HepG2 (cell line): Measurements from ENCODE around the gene DCUN1D3. TPM values are rescaled to one million over a fixed set of nuclear protein-coding genes. Genes with fewer than 3 reads are reported as not detected.

Source experiments
- ATAC-seq: fragments of 200-7000 bp; cut with Tn5 transposase; 3 replicates; pipeline ENCODE4 v1.9.1; 2020; ENCODE audit warnings: mild to moderate bottlenecking, moderate library complexity
- BruUV-seq: library from RNA; stranded (reverse); fragments of 400-500 nt; replicated peaks from 2 replicates; lab custom pipeline; 2021; lab: Mats Ljungman, UMichigan
- CTCF ChIA-PET: fragments of 300-600 bp; formaldehyde crosslinking; extraction: SDS; loops from one replicate; lab custom pipeline; 2021; ENCODE audit warnings: low total read pairs, inconsistent platforms, low intra/inter-chr PET ratio; lab: Yijun Ruan, JAX
- POLR2A ChIA-PET: fragments of 350-600 bp; sonication (Branson Sonifier 250); formaldehyde crosslinking; loops from one replicate; lab custom pipeline; 2020; ENCODE audit warnings: antibody characterized with exemption, inconsistent platforms; lab: Yijun Ruan, JAX
- DNase-seq: peaks from one replicate; pipeline ENCODE4 v3.0.0-alpha.2; 2015; ENCODE audit warnings: low spot score
- FAIRE-seq: peaks from 3 replicates; lab custom pipeline; 2011; peaks lifted over from hg19 to GRCh38; lab: Jason Lieb, UNC
- H2AFZ ChIP-seq: one replicate; pipeline ENCODE4 v1.6.1; 2011; ENCODE audit warnings: low read length, inconsistent platforms
- H3K27ac ChIP-seq: fragments of 300-600 bp; 3 replicates; pipeline ENCODE4 v1.8.0; 2011; ENCODE audit warnings: mixed run types, mild to moderate bottlenecking, mixed read lengths, low read length, inconsistent platforms; ENCODE audit not compliant: insufficient read depth; ENCODE audit errors: extremely low read length
- H3K27me3 ChIP-seq, 2 experiments: fragments of 200-600 bp in 1 of 2; 2 replicates in 1 of 2; 3 replicates in 1 of 2; pipeline versions ENCODE4 v1.6.0 to v1.8.0; 2011; ENCODE audit warnings: low read length in 2 of 2, mild to moderate bottlenecking in 2 of 2, moderate library complexity in 2 of 2, inconsistent platforms in 1 of 2; ENCODE audit not compliant: insufficient read depth in 2 of 2, control insufficient read depth in 1 of 2
- H3K36me3 ChIP-seq, 2 experiments: fragments of 200-600 bp in 1 of 2; replicated peaks in 1 of 2; 2 replicates in 1 of 2; 3 replicates in 1 of 2; pipeline versions ENCODE4 v1.5.1 to v1.8.0; 2011; ENCODE audit warnings: low read length in 2 of 2, inconsistent platforms in 1 of 2; ENCODE audit not compliant: insufficient read depth in 2 of 2, control insufficient read depth in 1 of 2
- H3K4me1 ChIP-seq: 2 replicates; pipeline ENCODE4 v1.5.1; 2012; ENCODE audit warnings: low read length, inconsistent platforms; ENCODE audit not compliant: insufficient read depth
- H3K4me2 ChIP-seq: 2 replicates; pipeline ENCODE4 v1.6.0; 2011; ENCODE audit warnings: low read depth, low read length, inconsistent platforms
- H3K4me3 ChIP-seq, 3 experiments: fragments of 200-600 bp in 1 of 3; sonication (generic), shearing (Covaris generic) in 1 of 3; replicated peaks in 1 of 3; 2 replicates each; pipeline ENCODE4 v1.5.1; 2011 to 2016; ENCODE audit warnings: low read length in 3 of 3, inconsistent platforms in 2 of 3, low read depth in 2 of 3, mild to moderate bottlenecking in 2 of 3, control low read depth in 1 of 3, mixed read lengths in 1 of 3; ENCODE audit not compliant: insufficient read depth in 1 of 3
- H3K79me2 ChIP-seq: one replicate; pipeline ENCODE4 v1.6.1; 2011; ENCODE audit warnings: low read length, inconsistent platforms; ENCODE audit not compliant: insufficient read depth
- H3K9ac ChIP-seq: 2 replicates; pipeline ENCODE4 v1.6.0; 2011; ENCODE audit warnings: mild to moderate bottlenecking, low read depth, low read length, inconsistent platforms; ENCODE audit not compliant: insufficient read depth
- H3K9me3 ChIP-seq: 2 replicates; pipeline ENCODE4 v1.5.1; 2012; ENCODE audit warnings: mild to moderate bottlenecking, low read length
- H4K20me1 ChIP-seq: 2 replicates; pipeline ENCODE4 v1.6.0; 2011; ENCODE audit warnings: inconsistent platforms, mild to moderate bottlenecking, low read length, moderate library complexity; ENCODE audit not compliant: insufficient read depth
- HES4 ChIP-seq: sonication (generic); formaldehyde crosslinking; IDR thresholded peaks from 2 replicates; pipeline ENCODE4 v1.9.0; 2021; ENCODE audit warnings: mild to moderate bottlenecking, missing genetic modification reagents, borderline replicate concordance
- NKX3-1 ChIP-seq: sonication (generic); formaldehyde crosslinking; IDR thresholded peaks from 2 replicates; pipeline ENCODE4 v1.5.0; 2020; ENCODE audit warnings: missing genetic modification reagents
- ONECUT2 ChIP-seq: sonication (generic); formaldehyde crosslinking; IDR thresholded peaks from 2 replicates; pipeline ENCODE4 v1.4.0; 2020; ENCODE audit warnings: missing genetic modification reagents
- SALL2 ChIP-seq: sonication (generic); formaldehyde crosslinking; IDR thresholded peaks from 2 replicates; pipeline ENCODE4 v1.8.1; 2023; ENCODE audit warnings: mild to moderate bottlenecking, missing genetic modification reagents, inconsistent platforms
- TSC22D2 ChIP-seq: sonication (generic); formaldehyde crosslinking; IDR thresholded peaks from 2 replicates; pipeline ENCODE4 v1.5.1; 2020; ENCODE audit warnings: missing genetic modification reagents, mild to moderate bottlenecking, borderline replicate concordance
- ZNF24 ChIP-seq: fragments of 450-650 bp; IDR thresholded peaks from 2 replicates; pipeline ENCODE4 v1.6.1; 2017; ENCODE audit warnings: antibody characterized with exemption, mild to moderate bottlenecking
- WGBS: methylation state at CpG from one replicate; pipeline ENCODE4 v1.1.6; 2017; ENCODE audit warnings: low lambda C conversion rate; 5-methylcytosine and 5-hydroxymethylcytosine counted together
- in situ Hi-C: cut with HindIII; loops from 2 replicates; pipeline ENCODE4 v1.10.0; 2017; ENCODE audit warnings: low pct_unique_long_range_greater_than_20kb; ENCODE audit not compliant: extremely low pct_ligation_motif_present
- intact Hi-C: fragments of 100-400 bp; cut with micrococcal nuclease; formaldehyde crosslinking; loops from one replicate; pipeline ENCODE4 v1.10.0; 2022; ENCODE audit not compliant: unreplicated experiment
- polyA plus RNA-seq, 8 experiments: library from polyadenylated mRNA; depleted of rRNA in 3 of 8; stranded (reverse) in 7 of 8; unstranded in 1 of 8; fragments of >200 nt; fragmentation: Illumina TruSeq in 4 of 8; extraction: Trizol in 4 of 8; gene quantifications; 2 replicates each; pipeline versions ENCODE4 v1.2.1 to v1.2.3, GENCODE V29; 2011 to 2016; ENCODE audit warnings: low read depth in 4 of 8, missing spikeins in 1 of 8, mixed read lengths in 1 of 8; ENCODE audit not compliant: insufficient read depth in 1 of 8
- total RNA-seq, 5 experiments: library from RNA; depleted of rRNA; stranded (reverse); fragments of >200 nt; fragmentation: Illumina TruSeq; extraction: Trizol; gene quantifications; 2 replicates each; pipeline ENCODE4 v1.2.3, GENCODE V29; 2016; ENCODE audit warnings: low read depth in 1 of 5
- TF ChIP-seq, protein P1 (sequence below): sonication (generic); formaldehyde crosslinking; IDR thresholded peaks from 2 replicates; pipeline ENCODE4 v1.9.0; 2021; ENCODE audit warnings: missing genetic modification reagents, borderline replicate concordance
- TF ChIP-seq, protein P2 (sequence below): IDR thresholded peaks from 2 replicates; pipeline ENCODE4 v1.6.1; 2016; ENCODE audit warnings: mild to moderate bottlenecking, missing biosample characterization, missing genetic modification reagents

DCUN1D3 gene
- total and polyA plus RNA-seq, 2 of the 13 experiments (the other 11 are each of a cell fraction or from before 2014, with no cell fraction given) = 5.0 to 19.3 TPM

DNA sequence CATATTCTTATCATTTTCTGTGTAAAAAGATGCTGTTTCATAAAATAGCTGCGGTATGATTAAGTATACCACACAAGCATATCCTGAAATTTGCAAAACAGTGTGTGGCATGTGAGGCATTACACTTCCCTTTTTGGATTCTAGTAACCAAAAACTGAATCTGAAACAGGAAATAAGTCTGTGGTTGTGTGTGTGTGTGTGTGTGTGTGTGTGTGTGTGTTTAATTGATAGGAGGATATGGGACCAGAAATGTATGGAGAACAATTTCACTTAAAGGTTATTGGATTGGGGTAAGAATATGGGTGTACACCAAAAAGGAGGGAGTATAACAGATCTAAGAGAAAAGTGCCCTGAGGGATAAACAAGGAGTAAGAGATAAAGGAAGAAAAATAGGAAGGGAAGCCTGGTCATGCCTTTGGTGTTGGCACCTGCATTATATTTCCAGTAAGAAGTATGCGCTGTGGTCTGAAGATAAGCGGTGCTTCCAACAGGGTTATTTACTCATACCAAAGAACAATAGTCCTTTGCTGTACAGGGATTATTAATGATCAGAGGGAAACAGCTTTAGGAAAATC lies 4.4 kb upstream of the DCUN1D3 start (continued):
- TF ChIP-seq HES4 = no peak
- TF ChIP-seq TSC22D2 (CRISPR knock-in tag) = no peak
- TF ChIP-seq SALL2 (CRISPR knock-in tag) = no peak
- TF ChIP-seq, protein P1, sequence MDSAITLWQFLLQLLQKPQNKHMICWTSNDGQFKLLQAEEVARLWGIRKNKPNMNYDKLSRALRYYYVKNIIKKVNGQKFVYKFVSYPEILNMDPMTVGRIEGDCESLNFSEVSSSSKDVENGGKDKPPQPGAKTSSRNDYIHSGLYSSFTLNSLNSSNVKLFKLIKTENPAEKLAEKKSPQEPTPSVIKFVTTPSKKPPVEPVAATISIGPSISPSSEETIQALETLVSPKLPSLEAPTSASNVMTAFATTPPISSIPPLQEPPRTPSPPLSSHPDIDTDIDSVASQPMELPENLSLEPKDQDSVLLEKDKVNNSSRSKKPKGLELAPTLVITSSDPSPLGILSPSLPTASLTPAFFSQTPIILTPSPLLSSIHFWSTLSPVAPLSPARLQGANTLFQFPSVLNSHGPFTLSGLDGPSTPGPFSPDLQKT (CRISPR knock-in tag) = no peak
- TF ChIP-seq ONECUT2 = no peak

DNA sequence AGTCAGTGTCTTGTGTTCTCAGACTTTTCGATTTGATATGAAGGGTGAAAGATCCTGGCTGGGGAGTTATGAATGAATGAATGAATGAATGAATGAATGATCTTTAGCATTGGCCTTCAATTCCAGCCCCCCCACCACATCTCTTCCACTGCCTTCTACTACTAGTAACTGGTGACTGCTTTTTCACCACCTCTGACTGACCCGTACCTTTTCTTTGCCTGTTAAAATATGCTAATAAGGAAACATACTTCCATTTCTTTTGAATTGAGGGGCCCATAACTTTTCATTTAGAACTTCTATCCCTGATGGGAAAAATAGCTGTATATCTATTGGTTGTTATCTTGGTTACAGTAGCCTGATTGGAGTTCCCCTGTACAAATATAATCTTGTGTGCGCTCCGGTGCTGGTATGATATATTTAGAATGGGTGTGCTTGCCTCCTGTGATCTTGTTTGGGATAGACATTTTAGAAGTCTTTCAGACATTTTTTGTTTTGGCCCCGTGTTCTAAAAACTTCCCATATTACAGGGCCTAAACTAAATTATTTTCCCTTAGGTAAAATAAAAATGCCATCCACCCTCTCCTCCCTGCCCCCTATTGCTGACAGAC lies 3.8 kb upstream of the DCUN1D3 start:
- H3K79me2 ChIP-seq = peaks cover 41% of the 10 kb centered on the region
- no peak for ATAC-seq

More for the DNA sequence above, 3.8 kb upstream of the DCUN1D3 start:
- H2AFZ ChIP-seq = no peak overlapping the region
- no peaks in the 10 kb centered on the region for H3K9me3 ChIP-seq
- H3K4me3 ChIP-seq = no peak overlapping the region
- H4K20me1 ChIP-seq = 0 out of 2 replicates have a peak, but pooled peaks cover 4% of the 10 kb centered on the region
- FAIRE-seq (no peak), DNase-seq (no peak)
- no peaks in the 10 kb centered on the region; a peak in 1 of 5 replicates for H3K27me3 ChIP-seq
- POLR2A ChIA-PET = no interaction called here
- BruUV-seq = no TSS peak
- peak overlapping the region; percentile 0; the same call in 1 of the 2 replicates for H3K4me2 ChIP-seq
- H3K36me3 ChIP-seq = no peaks in the 10 kb centered on the region; a peak in 1 of 5 replicates
- peaks cover 64% of the 10 kb centered on the region for H3K4me1 ChIP-seq
- CTCF ChIA-PET = no interaction called here
- TF ChIP-seq, protein P2, sequence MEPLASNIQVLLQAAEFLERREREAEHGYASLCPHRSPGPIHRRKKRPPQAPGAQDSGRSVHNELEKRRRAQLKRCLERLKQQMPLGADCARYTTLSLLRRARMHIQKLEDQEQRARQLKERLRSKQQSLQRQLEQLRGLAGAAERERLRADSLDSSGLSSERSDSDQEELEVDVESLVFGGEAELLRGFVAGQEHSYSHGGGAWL (CRISPR knock-in tag) = no peak
- TF ChIP-seq NKX3-1 (no peak), ZNF24 (peak; percentile 89)
- intact Hi-C loops (no loop called here), in situ Hi-C loops (no loop called here)
- H3K9ac ChIP-seq = no peak overlapping the region
- H3K27ac ChIP-seq = no peak overlapping the region
- WGBS = 81% methylated on average over 5 of the region's 5 CpGs
